ENCODE measurements around the gene UBE2B.

- TF ChIP-seq TSHZ2 (CRISPR knock-in tag; IDR thresholded peaks at IDR 0.05) (no peak), PATZ1 (CRISPR knock-in tag; IDR thresholded peaks at IDR 0.05; ENCODE audit: borderline replicate concordance) (no peak), RARB (CRISPR knock-in tag; IDR thresholded peaks at IDR 0.05) (no peak), ZFP30 (CRISPR knock-in tag; IDR thresholded peaks at IDR 0.05) (no peak), ESRRG (CRISPR knock-in tag; IDR thresholded peaks at IDR 0.05) (no peak), CSRNP3 (CRISPR knock-in tag; IDR thresholded peaks at IDR 0.05) (no peak), ZC3H10 (CRISPR knock-in tag; IDR thresholded peaks at IDR 0.05) (no peak), POU6F1 (CRISPR knock-in tag; IDR thresholded peaks at IDR 0.05; ENCODE audit: borderline replicate concordance, low read depth) (no peak), GLIS3 (CRISPR knock-in tag; IDR thresholded peaks at IDR 0.05) (no peak), TCF4 (CRISPR knock-in tag; IDR thresholded peaks at IDR 0.05; ENCODE audit: borderline replicate concordance) (no peak)
These were observed 15.7 kb upstream of the UBE2B start for GRCh38 chr5:134355681-134356080.
